GM21447 (cell line): ENCODE measurements around the gene HMCN2.
"Not testable (repeated sequence)": the region's sequence is repeated elsewhere in the genome, so short reads cannot be mapped to it uniquely, and the experiment has no call there.

Experiments used
- ATAC-seq: cut with Tn5 transposase; IDR thresholded peaks from one replicate; pipeline ENCODE4 v1.9.1; 2021; ENCODE audit not compliant: unreplicated experiment

Gene HMCN2

GRCh38 chr9:130327070-130327780, 61.7 kb downstream of the HMCN2 start:
- ATAC-seq = no peak

- no peak for ATAC-seq
Observed at GRCh38 chr9:130327781-130328348, 62.3 kb downstream of the HMCN2 start.

- no peak for ATAC-seq
Observed at GRCh38 chr9:130328349-130328801, 62.8 kb downstream of the HMCN2 start.

- no peak for ATAC-seq
Observed at GRCh38 chr9:130329061-130329460, 63.5 kb downstream of the HMCN2 start.

- ATAC-seq = no peak
Observed at GRCh38 chr9:130330202-130330862, 64.8 kb downstream of the HMCN2 start.

GRCh38 chr9:130331061-130331460, 65.5 kb downstream of the HMCN2 start:
- no peak for ATAC-seq

- ATAC-seq = no peak
Observed at GRCh38 chr9:130331573-130331972, 66.0 kb downstream of the HMCN2 start.

GRCh38 chr9:130332384-130332926, 66.9 kb downstream of the HMCN2 start:
- no peak for ATAC-seq

- ATAC-seq = no peak
Observed at GRCh38 chr9:130333041-130333711, 67.6 kb downstream of the HMCN2 start.

GRCh38 chr9:130333712-130334062, 68.1 kb downstream of the HMCN2 start:
- no peak for ATAC-seq

GRCh38 chr9:130334915-130335314, 69.4 kb downstream of the HMCN2 start:
- no peak for ATAC-seq

GRCh38 chr9:130336027-130336610, 70.6 kb downstream of the HMCN2 start:
- no peak for ATAC-seq

GRCh38 chr9:130336885-130337284, 71.3 kb downstream of the HMCN2 start:
- no peak for ATAC-seq

- no peak for ATAC-seq
Observed at GRCh38 chr9:130337318-130337717, 71.8 kb downstream of the HMCN2 start.

- ATAC-seq = no peak
Observed at GRCh38 chr9:130337784-130338380, 72.3 kb downstream of the HMCN2 start.

GRCh38 chr9:130338891-130339290, 73.3 kb downstream of the HMCN2 start:
- ATAC-seq = not testable (repeated sequence)

- ATAC-seq = no peak
Observed at GRCh38 chr9:130339306-130339705, 73.7 kb downstream of the HMCN2 start.

GRCh38 chr9:130340011-130340410, 74.5 kb downstream of the HMCN2 start:
- no peak for ATAC-seq

GRCh38 chr9:130340557-130340956, 75.0 kb downstream of the HMCN2 start:
- not testable (repeated sequence) for ATAC-seq

- ATAC-seq = no peak
Observed at GRCh38 chr9:130341128-130341527, 75.6 kb downstream of the HMCN2 start.
